ENCODE results near the gene OSTF1.

Gene OSTF1

DNA sequence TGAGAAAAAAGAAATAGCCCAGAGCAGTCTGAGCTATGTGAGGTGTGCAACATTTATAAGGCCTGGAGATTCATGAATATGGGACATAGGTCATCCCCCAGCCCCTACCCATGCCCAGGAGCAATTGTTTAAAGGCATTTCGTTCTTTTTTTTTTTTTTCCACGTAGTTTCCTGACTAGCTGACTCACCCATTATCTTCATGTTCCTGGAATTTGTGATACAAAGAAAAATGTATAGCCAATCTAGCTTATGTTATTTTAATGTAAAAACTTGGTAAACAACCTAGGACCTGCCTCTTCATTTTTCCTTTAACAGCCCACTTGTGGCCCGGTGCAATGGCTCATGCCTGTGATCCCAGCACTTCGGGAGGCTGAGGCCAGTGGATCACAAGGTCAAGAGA, 81.3 kb downstream of the OSTF1 start:
- DNase-seq, result no peak

DNA sequence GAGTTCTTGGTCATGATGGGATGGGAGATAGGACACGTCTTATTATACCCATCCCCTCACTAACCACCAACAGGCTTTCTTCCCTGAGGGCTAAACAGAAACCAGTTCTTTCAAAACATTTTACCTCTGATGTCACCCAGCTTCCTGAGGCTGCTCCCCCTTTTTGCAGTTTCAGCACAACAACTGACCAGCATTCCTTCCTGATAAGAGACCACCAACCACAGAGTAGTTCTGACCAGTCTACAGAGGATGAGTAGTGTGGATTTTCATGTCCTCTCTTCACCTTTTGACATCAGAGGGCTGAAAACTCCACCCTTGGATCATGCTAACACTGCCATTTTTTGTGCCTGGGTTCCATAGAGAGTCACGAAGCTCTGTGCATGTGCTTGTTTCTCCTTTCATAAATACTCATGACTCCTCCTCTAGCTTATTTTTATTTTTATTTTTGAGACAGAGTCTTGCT, 82.6 kb downstream of the OSTF1 start:
- no peak for DNase-seq

DNA sequence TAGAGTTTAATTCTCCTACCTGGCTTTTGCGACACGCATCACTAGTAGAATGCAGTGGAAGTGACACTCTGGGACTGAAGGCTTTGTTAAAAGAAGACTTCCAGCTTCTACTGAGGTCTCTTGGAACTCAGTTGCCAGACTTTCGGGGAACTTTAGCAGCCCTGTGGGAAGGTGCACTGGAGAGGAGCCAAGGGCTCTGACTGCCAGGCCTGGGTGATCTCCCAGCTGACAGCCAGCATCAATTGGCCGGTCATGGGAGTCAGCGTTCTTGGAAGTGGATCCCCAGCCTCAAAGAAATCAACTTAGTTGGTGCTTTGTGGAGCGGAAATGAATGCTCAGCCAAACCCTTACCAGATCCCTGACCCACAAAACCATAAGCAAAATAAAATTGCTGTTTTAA, 87.1 kb downstream of the OSTF1 start:
- no peak for DNase-seq

DNA sequence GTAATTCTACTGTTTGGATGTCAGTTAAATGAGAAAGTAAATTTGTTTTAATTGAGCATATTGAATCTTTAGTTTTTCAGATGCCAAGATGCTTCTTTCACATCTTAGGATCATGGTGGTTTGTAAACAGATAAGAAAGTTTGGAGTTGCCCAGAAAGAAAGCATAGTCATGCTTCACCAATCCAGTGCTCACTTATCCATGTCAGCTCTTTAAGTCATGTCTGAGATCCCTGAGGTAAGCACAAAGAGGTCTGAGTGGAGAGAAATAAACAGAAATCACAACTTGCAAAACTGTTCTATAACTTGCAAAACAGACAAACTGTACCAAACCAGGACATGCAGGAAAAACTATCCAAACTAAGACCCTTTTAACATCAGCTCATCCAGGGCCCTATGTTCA, 87.7 kb downstream of the OSTF1 start:
- DNase-seq, result no peak

DNA sequence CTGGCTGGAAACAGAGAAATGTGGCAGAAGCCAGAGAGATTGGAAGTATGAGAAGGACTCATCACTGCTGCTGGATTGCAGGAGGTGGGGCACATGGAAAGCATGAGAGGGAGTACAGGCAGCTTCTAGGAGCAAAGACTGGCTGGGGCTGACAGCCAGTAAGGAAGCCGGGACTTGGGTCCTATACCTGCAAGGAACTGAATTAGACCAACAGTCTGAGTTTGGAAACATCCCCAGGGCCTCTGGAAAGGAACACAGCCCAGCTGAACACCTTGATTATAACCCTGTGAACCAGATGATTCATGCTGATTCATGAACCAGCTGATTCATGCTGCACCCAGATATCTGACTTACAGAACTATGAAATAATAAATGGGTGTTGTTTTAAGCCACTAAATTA, 93.4 kb downstream of the OSTF1 start:
- DNase-seq, result no peak

DNA sequence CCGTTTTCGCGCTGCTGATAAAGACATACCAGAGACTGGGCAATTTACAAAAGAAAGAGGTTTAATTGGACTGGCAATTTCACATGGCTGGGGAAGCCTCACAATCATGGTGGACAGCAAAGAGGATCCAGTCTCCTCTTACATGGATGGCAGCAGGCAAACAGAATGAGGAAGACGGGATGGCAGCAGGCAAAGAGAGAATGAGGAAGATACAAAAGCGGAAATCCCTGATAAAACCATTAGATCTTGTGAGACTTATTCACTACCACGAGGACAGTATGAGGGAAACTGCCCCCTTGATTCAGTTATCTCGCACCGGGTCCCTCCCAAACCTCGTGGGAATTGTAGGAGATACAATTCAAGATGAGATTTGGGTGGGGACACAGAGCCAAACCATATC, 95.0 kb downstream of the OSTF1 start:
- no peak for DNase-seq

DNA sequence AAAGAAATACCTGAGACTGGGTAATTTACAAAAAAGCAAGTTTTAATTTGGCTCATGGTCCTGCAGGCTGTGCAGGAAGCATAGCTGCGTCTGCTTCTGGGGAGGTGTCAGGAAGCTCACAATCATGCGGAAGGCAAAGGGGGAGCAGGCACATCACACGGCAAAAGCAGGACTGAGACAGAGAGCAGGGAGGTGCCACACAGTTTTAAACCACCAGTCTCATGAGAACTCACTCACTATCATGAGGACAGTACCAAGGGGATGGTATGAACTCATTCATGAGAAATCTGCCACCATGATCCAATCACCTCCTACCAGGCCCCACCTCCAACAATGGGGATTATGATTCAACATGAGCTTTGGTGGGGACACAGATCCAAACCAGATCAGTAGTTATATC, 96.2 kb downstream of the OSTF1 start:
- DNase-seq, result no peak

DNA sequence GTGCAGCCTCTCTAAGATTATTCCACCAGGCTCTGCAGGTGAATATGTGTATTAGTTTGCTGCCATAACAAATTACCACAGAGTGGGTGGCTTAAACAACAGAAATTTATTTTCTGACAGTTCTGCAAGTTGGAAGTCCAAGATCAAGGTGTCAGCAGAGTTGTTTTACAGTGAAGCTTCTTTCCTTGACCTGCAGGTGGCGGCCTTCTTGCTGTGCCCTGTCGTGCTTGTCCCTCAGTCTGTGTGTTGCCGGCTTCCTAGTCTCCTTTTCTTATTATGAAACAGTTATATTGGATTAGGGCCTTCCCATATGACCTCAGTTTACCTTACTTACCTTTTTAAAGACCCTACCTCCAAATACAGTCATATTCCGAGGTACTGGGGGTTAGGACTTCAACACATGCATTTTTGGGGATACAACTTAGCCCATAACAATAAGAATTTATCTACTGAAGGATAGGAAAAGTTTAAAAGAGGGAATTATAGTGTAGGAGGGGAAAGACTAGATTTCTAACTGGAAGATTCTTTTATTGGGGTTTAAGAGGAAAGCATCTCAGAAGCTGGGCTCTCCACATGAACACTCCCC, 97.4 kb downstream of the OSTF1 start:
- DNase-seq, result no peak

DNA sequence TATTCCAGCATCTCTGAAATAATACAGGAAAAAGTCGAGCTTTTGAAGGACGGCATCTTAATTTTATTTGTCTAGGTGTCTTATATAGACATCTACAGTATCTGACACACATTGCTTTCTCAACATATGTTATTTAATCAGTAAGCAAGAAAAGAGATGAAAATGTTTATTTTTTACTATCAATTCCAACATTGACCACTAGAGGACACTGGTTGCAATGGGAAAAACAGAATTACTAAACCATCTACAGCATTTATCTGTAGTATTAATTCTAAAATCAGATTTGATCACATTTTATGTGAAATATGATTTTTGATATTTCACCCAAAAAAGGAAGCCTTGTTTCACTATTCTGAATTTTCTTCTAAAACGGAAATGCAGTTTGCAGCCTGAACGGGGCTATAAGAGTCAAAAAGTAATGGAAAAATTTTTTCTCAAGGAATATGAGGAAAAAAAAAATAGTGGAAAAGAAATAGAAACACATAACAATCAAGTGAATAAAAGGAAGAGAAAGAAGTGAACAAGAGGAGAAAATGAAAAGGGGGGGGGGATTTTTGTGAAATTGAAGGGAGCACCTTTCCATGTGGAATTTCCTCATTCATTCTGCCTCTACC, 98.6 kb downstream of the OSTF1 start:
- no peak for DNase-seq

DNA sequence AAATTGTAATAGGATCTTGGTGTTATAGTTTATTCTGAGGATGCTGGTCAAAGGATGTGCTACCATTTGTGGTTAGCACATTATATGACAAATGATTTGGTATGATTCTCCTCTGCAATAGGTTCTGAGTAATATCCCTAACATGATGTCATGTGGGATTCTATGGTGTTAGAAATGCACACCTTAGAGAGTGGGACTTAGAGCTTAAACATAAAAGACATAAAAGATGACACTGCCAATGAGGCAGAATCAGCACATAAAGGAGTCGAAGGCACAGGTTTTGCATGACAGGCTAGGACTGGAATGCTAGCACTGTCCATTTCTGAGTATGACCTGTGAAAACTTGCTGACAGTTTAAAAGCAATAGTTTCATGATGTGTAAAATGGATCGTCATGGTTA, 100.4 kb downstream of the OSTF1 start:
- no peak for DNase-seq

DNA sequence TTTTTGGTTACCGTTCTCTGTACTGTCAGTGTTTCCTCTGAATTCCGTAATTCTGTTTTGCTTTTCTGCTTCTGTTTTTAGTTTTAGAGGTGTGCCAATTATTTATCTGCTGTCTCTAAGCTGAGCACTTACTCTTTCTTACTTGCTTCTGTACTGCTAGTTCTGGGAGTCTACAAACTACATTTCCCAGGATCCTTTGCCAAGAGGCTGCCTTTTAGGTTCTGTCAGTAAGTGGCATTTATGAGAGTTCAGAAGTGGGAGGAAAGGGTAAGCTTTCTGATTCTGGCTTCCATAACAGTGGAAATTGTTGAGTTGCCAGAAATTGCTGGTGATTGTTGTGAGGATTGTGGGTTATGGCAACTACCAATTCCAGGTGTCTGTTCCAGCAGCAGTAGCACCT, 102.4 kb downstream of the OSTF1 start:
- DNase-seq, result no peak

Measured in left hindlimb (tissue), 1 donor.